Body of pancreas (tissue), 4 donors: ENCODE data around the gene SLC2A5. TPM values are rescaled to one million over a fixed set of nuclear protein-coding genes. Genes with fewer than 3 reads are reported as not detected.
A peak's percentile ranks its signal among the peaks of the same experiment; 100 is the strongest.

Experiments
- ATAC-seq: fragments of 150-250 bp; one replicate; pipeline ENCODE4 v1.9.1; 2016
- DNase-seq, 4 donors: peaks; one replicate each; pipeline ENCODE4 v3.0.0-alpha.2; 2019
- H3K27ac ChIP-seq, 4 donors: fragments of 200-600 bp; sonication (generic); 1 replicate in 3 of 4; 2 replicates in 1 of 4; pipeline versions ENCODE4 v1.5.1 to v1.6.1; 2016 to 2019; ENCODE audit warnings: mild to moderate bottlenecking in 1 of 4, mixed read lengths in 1 of 4, moderate library complexity in 1 of 4
- H3K27me3 ChIP-seq, 2 donors: fragments of 200-600 bp; sonication (generic); one replicate each; pipeline ENCODE4 v1.6.0; 2016; ENCODE audit warnings: mild to moderate bottlenecking in 1 of 2
- H3K36me3 ChIP-seq, 2 donors: fragments of 200-600 bp; sonication (generic); replicated peaks in 1 of 2; 2 replicates each; pipeline ENCODE4 v1.5.1; 2016; ENCODE audit warnings: low read depth in 2 of 2; ENCODE audit not compliant: insufficient read depth in 1 of 2
- H3K4me1 ChIP-seq: fragments of 200-600 bp; sonication (generic); one replicate; pipeline ENCODE4 v1.6.0; 2016
- H3K4me3 ChIP-seq, 2 donors: fragments of 200-600 bp; sonication (generic); 1 replicate in 1 of 2; 2 replicates in 1 of 2; pipeline ENCODE4 v1.5.1; 2016 to 2019
- H3K9me3 ChIP-seq, 3 donors: fragments of 200-600 bp; sonication (generic); 1 replicate in 2 of 3; 2 replicates in 1 of 3; pipeline ENCODE4 v1.5.1; 2016
- CTCF ChIP-seq, 7 experiments: fragments of 450-650 bp in 4 of 7; fragments of 200-600 bp in 3 of 7; sonication (generic) in 3 of 7; IDR thresholded peaks; one replicate each; pipeline ENCODE4 v1.5.1; 2016 to 2019; ENCODE audit warnings: antibody characterized with exemption in 7 of 7
- POLR2A ChIP-seq, 3 donors: fragments of 450-650 bp; IDR thresholded peaks; one replicate each; pipeline ENCODE4 v1.6.1; 2016; ENCODE audit warnings: antibody characterized with exemption in 3 of 3, mild to moderate bottlenecking in 2 of 3
- WGBS, 2 donors: methylation state at CpG; one replicate each; pipeline ENCODE4 v1.1.5; 2017; 5-methylcytosine and 5-hydroxymethylcytosine counted together
- intact Hi-C: fragments of 100-400 bp; cut with DNase I; formaldehyde crosslinking; loops from one replicate; pipeline ENCODE4 v1.15.1; 2023
- total RNA-seq, 2 donors: library from RNA; depleted of rRNA; stranded (reverse); fragments of >200 nt; gene quantifications; one replicate each; pipeline ENCODE4 v1.1.0, GENCODE V29; 2016

SLC2A5 gene
- total RNA-seq, 2 donors from 2014 or later, result under 0.01 to 0.26 TPM

GRCh38 chr1:9079988-9080704 lies 10.7 kb upstream of the SLC2A5 start:
- 79 to 88% methylated on average over 12 of the region's 12 CpGs for WGBS, 2 donors
- ATAC-seq, result no peak
- Histone ChIP-seq H3K9me3 (no peaks in the 10 kb centered on the region), H3K4me3 (no peak overlapping the region), H3K27ac (no peak overlapping the region), H3K36me3 (no peaks in the 10 kb centered on the region), H3K27me3 (no peaks in the 10 kb centered on the region), H3K4me1 (peaks cover 39% of the 10 kb centered on the region)
- no peak for TF ChIP-seq POLR2A (IDR thresholded peaks at IDR 0.05)
- TF ChIP-seq CTCF (IDR thresholded peaks at IDR 0.05), result no peak
- intact Hi-C loops, result no loop called here
- DNase-seq, result no peak

GRCh38 chr1:9078752-9079500 lies 9.5 kb upstream of the SLC2A5 start:
- Histone ChIP-seq H3K36me3 (no peaks in the 10 kb centered on the region), H3K27ac (peak overlapping the region in 3 of 4 donors; percentile 47 to 69 (median 59)), H3K4me3 (no peak overlapping the region), H3K9me3 (no peaks in the 10 kb centered on the region), H3K27me3 (no peaks in the 10 kb centered on the region), H3K4me1 (peaks cover 31% of the 10 kb centered on the region)
- peak; percentile 81 for ATAC-seq
- TF ChIP-seq CTCF (IDR thresholded peaks at IDR 0.05) (no peak), POLR2A (IDR thresholded peaks at IDR 0.05) (no peak)
- intact Hi-C loops, result no loop called here
- DNase-seq, result peak in 2 of 4 donors; percentile 22 to 45
- WGBS, 2 donors, result 41 to 59% methylated on average over 18 to 19 of the region's 19 CpGs

GRCh38 chr1:9078015-9078751 lies 8.7 kb upstream of the SLC2A5 start:
- WGBS, 2 donors, result 66 to 77% methylated on average over 9 of the region's 9 CpGs
- intact Hi-C loops, result no loop called here

DNA sequence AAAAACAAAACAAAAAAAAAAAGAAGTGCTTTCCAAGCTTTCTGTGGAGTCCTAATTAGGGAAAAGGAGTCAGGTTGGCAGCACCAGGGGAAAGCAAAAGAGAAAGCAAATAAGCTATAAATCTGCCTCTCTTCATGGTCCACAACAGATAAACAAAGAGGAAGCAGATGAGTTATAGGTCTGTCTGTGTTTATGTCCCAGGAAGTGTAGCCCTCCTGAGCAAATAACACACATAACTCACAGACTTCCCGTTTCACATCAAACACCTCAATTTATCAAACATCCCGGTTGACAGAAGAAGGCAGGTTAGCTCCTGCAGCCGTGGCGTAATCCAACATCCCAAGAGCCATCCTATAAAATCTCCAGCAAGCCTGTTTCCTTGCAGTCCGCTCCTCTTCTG lies 5.6 kb upstream of the SLC2A5 start:
- intact Hi-C loops, result no loop called here
- Histone ChIP-seq H3K4me1 (peaks cover 15% of the 10 kb centered on the region), H3K4me3 (no peak overlapping the region), H3K27ac (no peak overlapping the region), H3K9me3 (no peaks in the 10 kb centered on the region), H3K27me3 (no peaks in the 10 kb centered on the region), H3K36me3 (no peaks in the 10 kb centered on the region)
- DNase-seq (no peak), ATAC-seq (no peak)
- WGBS, 2 donors, result 43 to 47% methylated on average over 5 of the region's 5 CpGs
- TF ChIP-seq POLR2A (IDR thresholded peaks at IDR 0.05), result no peak
- no peak for TF ChIP-seq CTCF (IDR thresholded peaks at IDR 0.05)

More at GRCh38 chr1:9078015-9078751, 8.7 kb upstream of the SLC2A5 start:
- ATAC-seq (no peak), DNase-seq (no peak)
- Histone ChIP-seq H3K27ac (peak overlapping the region in 3 of 4 donors; percentile 47 to 69 (median 59)), H3K9me3 (no peaks in the 10 kb centered on the region), H3K4me1 (peaks cover 29% of the 10 kb centered on the region), H3K4me3 (no peak overlapping the region), H3K36me3 (no peaks in the 10 kb centered on the region), H3K27me3 (no peaks in the 10 kb centered on the region)
- TF ChIP-seq POLR2A (IDR thresholded peaks at IDR 0.05), result no peak
- no peak for TF ChIP-seq CTCF (IDR thresholded peaks at IDR 0.05)
